Activated gamma-delta T cell treated with Interleukin-2 at 50 U/mL for 16 hours (primary cell): ENCODE results near the gene METTL23.
"Not testable (repeated sequence)": the region's sequence is repeated elsewhere in the genome, so short reads cannot be mapped to it uniquely, and the experiment has no call there.

ENCODE experiments used
- DNase-seq: peaks from one replicate; pipeline ENCODE4 v3.0.0-alpha.2; 2020

The METTL23 gene

GRCh38 chr17:76735586-76736348, 9.1 kb downstream of the METTL23 start:
- no peak for DNase-seq

GRCh38 chr17:76736349-76737081, 9.9 kb downstream of the METTL23 start:
- peak; percentile 59 for DNase-seq

- DNase-seq: peak; percentile 97
These were observed 10.5 kb downstream of the METTL23 start, which contains the start of gene SRSF2 for GRCh38 chr17:76737082-76737675. TSS of gene SRSF2 (minus strand) at chr17:76737331. CDS start at chr17:76737160, 171 bp downstream.

- peak; percentile 88 for DNase-seq
These were observed 11.2 kb downstream of the METTL23 start, which contains the start of gene MFSD11 for GRCh38 chr17:76737676-76738467. TSS of gene MFSD11 (plus strand) at chr17:76738119. CDS start at chr17:76738353, 234 bp downstream.

- no peak for DNase-seq
These were observed 11.8 kb downstream of the METTL23 start for GRCh38 chr17:76738468-76738850.

GRCh38 chr17:76739568-76740115, 13.0 kb downstream of the METTL23 start:
- DNase-seq: not testable (repeated sequence)

- DNase-seq: no peak
These were observed 13.9 kb downstream of the METTL23 start for GRCh38 chr17:76740329-76741118.

GRCh38 chr17:76742958-76743357, 16.3 kb downstream of the METTL23 start:
- no peak for DNase-seq

GRCh38 chr17:76744747-76745146, 18.1 kb downstream of the METTL23 start:
- no peak for DNase-seq

GRCh38 chr17:76745785-76746184, 19.1 kb downstream of the METTL23 start:
- DNase-seq: not testable (repeated sequence)

GRCh38 chr17:76747716-76748363, 21.2 kb downstream of the METTL23 start:
- no peak for DNase-seq

- DNase-seq: no peak
These were observed 22.0 kb downstream of the METTL23 start for GRCh38 chr17:76748657-76749056.

GRCh38 chr17:76751416-76751993, 24.9 kb downstream of the METTL23 start:
- DNase-seq: no peak

GRCh38 chr17:76752006-76752405, 25.4 kb downstream of the METTL23 start:
- no peak for DNase-seq

- DNase-seq: no peak
These were observed 26.7 kb downstream of the METTL23 start for GRCh38 chr17:76753061-76753961.

GRCh38 chr17:76755285-76755684, 28.6 kb downstream of the METTL23 start:
- DNase-seq: no peak

- no peak for DNase-seq
These were observed 30.6 kb downstream of the METTL23 start for GRCh38 chr17:76757256-76757655.

GRCh38 chr17:76758570-76758969, 31.9 kb downstream of the METTL23 start:
- no peak for DNase-seq

GRCh38 chr17:76772842-76773525, 46.3 kb downstream of the METTL23 start:
- peak; percentile 36 for DNase-seq
